Skeletal muscle cell (primary cell): Measurements from ENCODE around the gene INPP5F.

Source experiments
- DNase-seq: peaks from one replicate; pipeline ENCODE4 v3.0.0-alpha.2; 2010; ENCODE audit warnings: low read depth
- H3K4me3 ChIP-seq: 2 replicates; pipeline ENCODE4 v1.5.1; 2011; ENCODE audit warnings: low read depth, mild to moderate bottlenecking, control low read depth, low read length, moderate library complexity

Gene INPP5F

GRCh38 chr10:119806334-119807130 is 80.7 kb downstream of the INPP5F start:
- no peak overlapping the region for H3K4me3 ChIP-seq

DNA sequence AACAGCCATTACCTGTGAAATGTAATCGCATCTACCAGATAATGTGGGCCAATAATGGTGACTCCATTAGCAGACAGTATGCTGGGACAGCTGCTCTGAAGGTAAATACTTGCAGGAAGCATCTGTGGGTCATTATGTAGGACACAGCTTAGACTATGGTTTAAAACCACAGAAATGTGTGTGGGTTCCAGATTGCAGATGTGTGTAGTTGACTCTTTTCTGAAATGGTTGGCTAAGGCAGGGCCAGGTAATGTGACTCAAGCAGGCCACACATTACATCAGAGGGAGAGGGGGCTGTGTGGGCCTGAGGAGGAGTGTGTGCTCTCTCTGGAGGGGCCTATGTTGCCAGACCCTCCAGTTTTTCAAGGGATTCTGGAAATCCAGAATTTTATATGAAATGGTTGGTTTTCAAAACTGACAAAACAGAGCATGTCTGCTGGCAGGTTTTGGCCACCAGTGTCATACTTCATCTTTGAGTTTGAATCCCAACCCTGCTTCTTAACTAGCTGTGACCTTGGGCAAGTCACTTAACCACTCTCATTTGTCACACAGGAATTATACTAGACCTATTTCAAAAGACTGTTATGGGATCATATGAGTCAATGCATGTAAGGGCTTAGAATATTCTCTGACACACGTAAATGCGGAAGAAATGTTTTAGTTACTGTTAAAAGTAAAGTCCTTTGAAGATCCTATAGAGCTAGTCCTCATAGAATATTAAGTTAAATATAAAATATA is 82.3 kb downstream of the INPP5F start:
- no peak overlapping the region for H3K4me3 ChIP-seq
- DNase-seq, result peak; percentile 63

More at GRCh38 chr10:119806334-119807130, 80.7 kb downstream of the INPP5F start:
- no peak for DNase-seq

GRCh38 chr10:119811122-119811521 is 85.3 kb downstream of the INPP5F start:
- DNase-seq, result no peak
- no peak overlapping the region for H3K4me3 ChIP-seq

GRCh38 chr10:119812684-119813083 is 86.8 kb downstream of the INPP5F start:
- H3K4me3 ChIP-seq, result no peak overlapping the region
- no peak for DNase-seq

DNA sequence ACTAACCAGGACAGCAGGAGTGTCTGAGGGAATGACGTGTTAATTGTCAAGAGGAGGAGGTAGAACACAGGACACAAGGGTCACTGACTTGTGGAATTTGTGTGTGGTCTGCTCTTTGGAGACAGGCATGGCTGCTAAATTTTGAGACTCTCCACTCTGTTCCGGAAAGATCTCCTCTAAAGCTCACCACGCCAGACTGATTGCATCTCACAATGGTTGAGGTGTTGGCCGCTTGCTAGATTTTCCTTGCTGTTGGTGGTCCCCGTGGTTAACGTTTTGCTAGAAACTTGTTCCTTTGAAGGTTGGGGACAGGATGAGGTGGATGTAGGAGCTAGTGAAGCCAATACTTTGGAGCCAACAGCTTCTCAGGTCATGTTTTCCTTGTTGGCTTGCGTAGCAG is 89.8 kb downstream of the INPP5F start:
- no peak overlapping the region for H3K4me3 ChIP-seq
- no peak for DNase-seq

GRCh38 chr10:119817991-119818888 is 92.4 kb downstream of the INPP5F start:
- H3K4me3 ChIP-seq, result peak overlapping the region; percentile 49
- DNase-seq, result peak; percentile 27

DNA sequence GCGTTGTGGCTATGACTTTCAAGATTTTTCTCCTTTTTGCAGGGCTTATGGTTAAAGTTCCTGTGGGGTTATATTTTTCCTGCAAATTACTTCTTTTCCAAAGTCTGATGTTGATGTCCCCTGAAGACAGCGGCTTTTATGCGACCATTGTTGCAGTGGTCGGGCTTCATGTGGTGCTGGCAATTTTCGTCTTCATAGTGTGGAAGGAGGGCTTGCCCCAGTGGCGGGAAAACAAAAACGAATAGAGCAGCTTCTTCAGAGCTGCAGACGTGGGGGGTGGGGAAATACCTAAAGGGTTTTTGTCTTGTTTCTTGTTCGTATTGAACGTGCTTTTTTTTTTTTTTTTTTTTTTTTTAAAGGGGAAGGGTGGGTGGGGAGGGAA is 93.0 kb downstream of the INPP5F start:
- peak overlapping the region; percentile 49 for H3K4me3 ChIP-seq
- DNase-seq, result no peak

GRCh38 chr10:119821182-119821581 is 95.3 kb downstream of the INPP5F start:
- no peak overlapping the region for H3K4me3 ChIP-seq
- no peak for DNase-seq

DNA sequence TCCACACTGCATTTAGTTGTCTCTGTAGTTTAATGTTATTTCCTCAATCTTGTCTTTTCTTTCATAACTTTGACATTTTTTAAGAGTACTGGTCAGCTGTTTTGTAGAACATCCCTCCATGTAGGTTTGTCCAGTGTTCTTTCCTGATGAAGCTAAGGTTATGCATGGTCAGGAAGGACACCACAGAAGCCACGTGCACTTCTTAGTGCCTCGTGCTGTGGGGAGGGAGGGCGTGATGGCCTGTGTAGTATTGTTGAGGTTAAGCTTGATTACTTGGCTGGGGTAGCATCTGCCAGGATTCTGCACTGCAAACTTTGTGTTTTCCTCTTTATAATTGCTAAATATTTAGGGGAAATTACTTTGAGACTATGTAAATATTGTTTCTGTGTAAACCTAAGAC is 98.4 kb downstream of the INPP5F start:
- no peak overlapping the region for H3K4me3 ChIP-seq
- DNase-seq, result no peak

- DNase-seq, result no peak
- no peak overlapping the region for H3K4me3 ChIP-seq
Measured at GRCh38 chr10:119826771-119827170, 100.9 kb downstream of the INPP5F start.

DNA sequence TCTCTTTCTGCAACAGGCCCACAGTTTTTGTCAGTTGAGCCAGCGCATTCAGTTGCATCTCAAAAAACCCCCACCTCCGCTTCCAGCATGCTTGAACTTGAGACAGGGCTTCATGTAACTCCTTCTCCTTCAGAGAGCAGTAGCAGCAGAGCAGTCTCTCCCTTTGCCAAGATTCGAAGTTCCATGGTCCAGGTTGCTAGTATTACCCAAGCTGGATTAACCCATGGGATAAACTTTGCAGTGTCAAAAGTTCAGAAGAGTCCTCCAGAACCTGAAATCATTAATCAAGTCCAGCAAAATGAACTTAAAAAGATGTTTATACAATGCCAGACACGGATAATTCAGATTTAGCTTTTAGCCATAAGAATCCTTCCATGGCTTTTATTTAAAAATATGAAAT is 101.6 kb downstream of the INPP5F start:
- no peak overlapping the region for H3K4me3 ChIP-seq
- DNase-seq, result no peak

DNA sequence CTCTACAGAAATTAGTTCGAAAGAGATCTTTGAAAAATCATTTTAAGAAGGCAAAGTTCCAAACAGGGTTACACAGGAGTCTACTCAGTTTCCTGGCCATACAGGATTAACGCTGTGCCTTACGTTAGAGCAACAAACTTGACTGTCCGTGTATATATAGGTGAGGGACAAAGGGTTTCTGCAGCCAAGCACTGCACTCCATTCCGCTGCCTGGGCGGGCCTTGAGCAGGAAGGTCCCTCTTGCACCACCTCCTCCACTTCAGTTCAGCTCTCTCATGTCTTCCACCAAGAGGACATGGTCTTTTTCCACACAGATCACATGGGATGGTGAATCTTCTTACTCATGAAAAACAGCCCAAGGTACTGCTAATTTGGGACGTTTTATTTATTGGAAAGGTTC is 103.6 kb downstream of the INPP5F start:
- no peak overlapping the region for H3K4me3 ChIP-seq
- no peak for DNase-seq

GRCh38 chr10:119830851-119831250 is 105.0 kb downstream of the INPP5F start:
- DNase-seq, result no peak

GRCh38 chr10:119831656-119832055 is 105.8 kb downstream of the INPP5F start:
- no peak overlapping the region for H3K4me3 ChIP-seq
- no peak for DNase-seq

More at GRCh38 chr10:119830851-119831250, 105.0 kb downstream of the INPP5F start:
- H3K4me3 ChIP-seq, result no peak overlapping the region

- no peak overlapping the region for H3K4me3 ChIP-seq
- no peak for DNase-seq
Measured at GRCh38 chr10:119832951-119833350, 107.1 kb downstream of the INPP5F start.

DNA sequence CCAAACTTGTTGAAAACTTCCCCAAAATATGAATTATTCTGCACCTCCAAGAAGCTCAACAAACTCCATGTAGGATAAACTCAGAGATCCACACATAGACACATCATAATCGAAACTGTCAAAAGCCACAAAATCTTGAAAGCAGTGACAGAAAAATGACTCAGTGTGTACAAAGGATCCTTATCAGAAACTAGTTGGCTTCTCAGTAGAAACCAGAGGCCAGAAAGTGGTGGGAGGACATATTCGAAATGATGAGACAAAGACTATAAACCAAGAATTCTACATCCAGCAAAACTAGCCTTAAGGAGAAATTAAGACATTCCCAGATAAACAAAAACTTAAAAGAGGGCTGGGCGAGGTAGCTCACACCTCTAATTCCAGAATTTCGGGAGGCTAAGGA is 108.3 kb downstream of the INPP5F start:
- H3K4me3 ChIP-seq, result no peak overlapping the region
- no peak for DNase-seq

DNA sequence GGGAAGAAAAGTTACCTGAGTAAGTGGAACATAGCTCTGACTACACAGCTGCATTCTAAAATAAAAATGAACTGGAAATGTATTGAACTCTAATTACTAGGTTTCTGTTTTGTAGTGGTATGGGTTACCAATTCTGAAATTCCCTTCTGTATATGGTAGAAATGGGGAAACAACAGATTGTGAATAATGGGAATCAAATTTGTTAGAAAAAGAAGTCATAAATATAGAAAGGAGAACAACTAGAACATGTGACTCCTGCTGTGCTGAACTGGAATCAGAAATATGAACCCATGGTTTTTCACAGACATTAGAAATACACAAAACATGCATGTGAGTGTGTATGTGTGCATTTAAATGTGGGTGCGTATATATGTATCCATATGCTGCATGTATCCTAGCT is 119.8 kb downstream of the INPP5F start:
- no peak overlapping the region for H3K4me3 ChIP-seq
- DNase-seq, result no peak

GRCh38 chr10:119849031-119849789 is 123.4 kb downstream of the INPP5F start:
- no peak overlapping the region for H3K4me3 ChIP-seq
- DNase-seq, result peak; percentile 25

DNA sequence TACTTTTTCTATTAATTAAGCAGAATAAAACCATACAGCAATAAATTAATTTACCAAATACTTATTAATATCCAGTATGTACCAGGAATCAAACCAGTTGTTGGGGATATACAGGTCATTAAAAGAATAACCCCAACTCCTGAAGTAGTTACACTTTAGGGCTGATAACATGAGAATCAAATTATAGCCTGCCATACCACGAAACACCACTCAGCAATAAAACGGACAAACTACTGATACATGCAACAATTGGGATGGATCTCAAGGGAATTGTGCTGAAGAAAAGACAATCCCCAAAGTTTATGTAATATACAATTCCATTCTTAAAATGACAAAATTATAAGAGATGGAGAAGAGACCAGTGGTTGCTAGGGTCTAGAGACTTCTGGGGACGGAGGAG is 124.1 kb downstream of the INPP5F start:
- H3K4me3 ChIP-seq, result no peak overlapping the region

More for the DNA sequence above, 124.1 kb downstream of the INPP5F start:
- no peak for DNase-seq
